Endothelial cell of umbilical vein (primary cell): ENCODE measurements around the gene SHPK. TPM values are rescaled to one million over a fixed set of nuclear protein-coding genes. Genes with fewer than 3 reads are reported as not detected.

ENCODE experiments used
- BruUV-seq: library from RNA; stranded (reverse); fragments of 400-500 nt; replicated peaks from 2 replicates; lab custom pipeline; 2021; lab: Mats Ljungman, UMichigan
- CTCF ChIA-PET: fragments of 300-600, 350-600 bp; sonication (Branson Sonifier 250); formaldehyde crosslinking; loops from one replicate; lab custom pipeline; 2021; ENCODE audit warnings: antibody characterized with exemption, inconsistent platforms; lab: Charles Lee
- POLR2A ChIA-PET: fragments of 300-600, 350-600 bp; sonication (Branson Sonifier 250); formaldehyde crosslinking; loops from one replicate; lab custom pipeline; 2021; ENCODE audit warnings: antibody characterized with exemption, inconsistent platforms; lab: Charles Lee
- DNase-seq: peaks from one replicate; pipeline ENCODE4 v3.0.0-alpha.2; 2011; ENCODE audit warnings: low read depth, low spot score
- FAIRE-seq: peaks from 2 replicates; lab custom pipeline; 2011; peaks lifted over from hg19 to GRCh38; lab: Jason Lieb, UNC
- H2AFZ ChIP-seq: 2 replicates; pipeline ENCODE4 v1.6.0; 2012; ENCODE audit warnings: low read depth, low read length, control low read depth, inconsistent platforms
- H3K27ac ChIP-seq: 2 replicates; pipeline ENCODE4 v1.5.1; 2011; ENCODE audit warnings: low read depth, mild to moderate bottlenecking, control low read depth, low read length, moderate library complexity; ENCODE audit not compliant: insufficient read depth
- H3K27me3 ChIP-seq, 2 experiments: 2 replicates each; pipeline versions ENCODE4 v1.6.0 to v1.6.1; 2011; ENCODE audit warnings: low read length in 2 of 2, mixed read lengths in 1 of 2; ENCODE audit not compliant: control insufficient read depth in 2 of 2, insufficient read depth in 2 of 2
- H3K36me3 ChIP-seq, 2 experiments: 2 replicates in 1 of 2; 3 replicates in 1 of 2; pipeline ENCODE4 v1.5.1; 2011; ENCODE audit warnings: low read length in 2 of 2, mild to moderate bottlenecking in 1 of 2, moderate library complexity in 1 of 2; ENCODE audit not compliant: control insufficient read depth in 2 of 2, insufficient read depth in 2 of 2; ENCODE audit errors: extremely low read depth in 1 of 2
- H3K4me1 ChIP-seq: 3 replicates; pipeline ENCODE4 v1.5.1; 2011; ENCODE audit warnings: mild to moderate bottlenecking, low read length; ENCODE audit not compliant: control insufficient read depth, insufficient read depth; ENCODE audit errors: extremely low read depth
- H3K4me2 ChIP-seq: 2 replicates; pipeline ENCODE4 v1.6.1; 2011; ENCODE audit warnings: low read length, control low read depth, mixed read lengths; ENCODE audit not compliant: insufficient read depth
- H3K4me3 ChIP-seq, 3 experiments: fragments of 200-600 bp in 1 of 3; sonication (generic), shearing (Covaris generic) in 1 of 3; replicated peaks in 1 of 3; 2 replicates each; pipeline ENCODE4 v1.5.1; 2011 to 2016; ENCODE audit warnings: control low read depth in 3 of 3, low read length in 3 of 3, mild to moderate bottlenecking in 2 of 3, inconsistent platforms in 1 of 3, low read depth in 1 of 3, moderate library complexity in 1 of 3; ENCODE audit not compliant: insufficient read depth in 1 of 3
- H3K79me2 ChIP-seq: 2 replicates; pipeline ENCODE4 v1.6.0; 2012; ENCODE audit warnings: low read length, inconsistent platforms; ENCODE audit not compliant: control insufficient read depth, insufficient read depth
- H3K9ac ChIP-seq: replicated peaks from 2 replicates; pipeline ENCODE3; 2011; ENCODE audit warnings: low read length, control low read depth; ENCODE audit not compliant: insufficient read depth; ENCODE audit errors: extremely low read depth
- H3K9me1 ChIP-seq: replicated peaks from 3 replicates; pipeline ENCODE4 v1.6.0; 2011; ENCODE audit warnings: mild to moderate bottlenecking, low read length; ENCODE audit not compliant: control insufficient read depth, insufficient read depth; ENCODE audit errors: extremely low read depth
- H3K9me3 ChIP-seq: replicated peaks from 2 replicates; pipeline ENCODE4 v1.5.1; 2012; ENCODE audit warnings: low read length, inconsistent platforms; ENCODE audit not compliant: control insufficient read depth, insufficient read depth
- H4K20me1 ChIP-seq: replicated peaks from 2 replicates; pipeline ENCODE3; 2011; ENCODE audit warnings: mild to moderate bottlenecking, low read length; ENCODE audit not compliant: control insufficient read depth, insufficient read depth; ENCODE audit errors: extremely low read depth
- FOS ChIP-seq: IDR thresholded peaks from 2 replicates; pipeline ENCODE4 v1.6.1; 2011; ENCODE audit warnings: mild to moderate bottlenecking, low read length, moderate library complexity, borderline replicate concordance; ENCODE audit not compliant: insufficient read depth
- JUN ChIP-seq: IDR thresholded peaks from 2 replicates; pipeline ENCODE4 v1.6.1; 2011; ENCODE audit warnings: borderline replicate concordance, low read depth; ENCODE audit not compliant: insufficient read length, insufficient read depth
- POLR2AphosphoS5 ChIP-seq: IDR thresholded peaks from 2 replicates; pipeline ENCODE4 v1.6.1; 2012; ENCODE audit warnings: low read depth, mild to moderate bottlenecking, control low read depth, low read length, moderate library complexity; ENCODE audit not compliant: insufficient read depth
- dilution Hi-C: fragments of 300-500 bp; cut with MboI; formaldehyde crosslinking; loops from one replicate; pipeline ENCODE4 v1.15.0; 2019; ENCODE audit warnings: low sequenced_read_pairs; ENCODE audit not compliant: extremely low pct_ligation_motif_present
- intact Hi-C: fragments of 100-400 bp; cut with micrococcal nuclease; formaldehyde crosslinking; loops from one replicate; pipeline ENCODE4 v1.10.0; 2022
- polyA plus RNA-seq, 4 experiments: library from polyadenylated mRNA; depleted of rRNA in 3 of 4; stranded (reverse) in 3 of 4; unstranded in 1 of 4; fragments of >200 nt; gene quantifications; 2 replicates each; pipeline versions ENCODE4 v1.2.1 to v1.2.3, GENCODE V29; 2011 to 2012; ENCODE audit warnings: missing spikeins in 1 of 4
- total RNA-seq: library from RNA; stranded (reverse); gene quantifications from 2 replicates; pipeline ENCODE4 v1.2.3, GENCODE V29; 2021
- TF ChIP-seq, protein P1 (sequence below): IDR thresholded peaks from 2 replicates; pipeline ENCODE4 v1.6.1; 2011; ENCODE audit not compliant: insufficient read depth, insufficient read length
- TF ChIP-seq, protein P2 (sequence below), 2 donors: IDR thresholded peaks; 1 replicate in 1 of 2; 2 replicates in 1 of 2; pipeline ENCODE4 v1.5.1; 2011; ENCODE audit warnings: low read length in 2 of 2, mild to moderate bottlenecking in 2 of 2, moderate library complexity in 2 of 2, control low read depth in 1 of 2, inconsistent platforms in 1 of 2, low read depth in 1 of 2; ENCODE audit not compliant: insufficient read depth in 1 of 2; ENCODE audit errors: extremely low read depth in 1 of 2

SHPK gene
- total and polyA plus RNA-seq, 2 donors (not counting 3 experiments of a cell fraction or from before 2014, with no cell fraction given), result 15.4 to 15.9 TPM

DNA sequence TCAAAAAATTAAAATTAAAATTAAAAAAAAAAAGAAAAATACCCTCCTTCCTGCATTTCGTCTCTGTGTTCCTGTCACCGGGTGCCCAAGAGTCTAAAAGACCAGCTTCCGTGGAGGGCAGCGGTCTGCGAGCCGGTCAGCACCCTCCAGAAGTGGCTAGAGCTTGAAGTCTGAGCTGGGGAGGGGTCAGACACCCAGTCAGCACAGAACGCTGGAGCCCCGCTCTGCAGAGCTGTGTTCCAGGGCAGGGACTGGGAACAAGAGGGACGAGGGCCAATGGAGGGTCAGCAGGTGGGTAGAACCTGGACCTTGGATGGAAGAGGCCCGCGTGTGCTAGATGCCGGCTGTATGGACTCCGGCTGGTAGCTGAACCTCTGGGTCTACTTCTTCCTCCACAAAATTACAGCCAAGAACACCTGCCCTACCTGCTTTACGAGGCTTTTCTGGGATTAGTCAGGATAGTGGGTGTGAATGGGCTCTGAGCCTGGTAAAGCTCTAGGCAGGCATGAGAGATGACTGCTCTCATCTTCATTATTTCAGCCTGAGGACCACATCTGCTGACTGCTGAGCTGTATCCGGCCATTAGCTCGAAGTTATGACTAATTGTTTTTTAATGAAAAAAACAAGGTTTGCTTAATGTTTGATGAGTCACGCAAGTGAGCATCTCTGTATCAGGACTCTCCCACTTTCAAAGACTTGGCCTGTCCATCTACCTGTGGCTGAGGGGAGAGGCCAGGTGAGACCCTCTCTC, 32.8 kb downstream of the SHPK start:
- Histone ChIP-seq H2AFZ (no peak overlapping the region), H3K9me3 (no peaks in the 10 kb centered on the region), H4K20me1 (no peaks in the 10 kb centered on the region), H3K36me3 (peaks cover 2 to 5% of the 10 kb centered on the region in 2 experiments), H3K4me1 (peaks cover 9% of the 10 kb centered on the region), H3K4me3 (no peak overlapping the region), H3K4me2 (no peak overlapping the region), H3K27me3 (no peaks in the 10 kb centered on the region), H3K9ac (no peak overlapping the region), H3K79me2 (no peaks in the 10 kb centered on the region), H3K27ac (peak overlapping the region; percentile 49), H3K9me1 (no peaks in the 10 kb centered on the region)
- dilution Hi-C loops, result no loop called here
- intact Hi-C loops, result loop anchor here (2.0 kb wide), 1 partner anchor 66 kb away; the partner anchor contains the start of genes EMC6 and TAX1BP3
- POLR2A ChIA-PET, result no interaction called here
- peak; percentile 95 for FAIRE-seq
- CTCF ChIA-PET, result interaction anchor here (0.9 to 2.5 kb wide), 11 partner anchors 8 to 554 kb away, joined by 3 to 15 read pairs (median 3); partner anchors contain the start of genes CTNS and SHPK
- BruUV-seq, result TSS peak; percentile 28
- TF ChIP-seq JUN (peak; percentile 81), FOS (peak; percentile 61)
- TF ChIP-seq, protein P1, sequence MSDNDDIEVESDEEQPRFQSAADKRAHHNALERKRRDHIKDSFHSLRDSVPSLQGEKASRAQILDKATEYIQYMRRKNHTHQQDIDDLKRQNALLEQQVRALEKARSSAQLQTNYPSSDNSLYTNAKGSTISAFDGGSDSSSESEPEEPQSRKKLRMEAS, result no peak
- DNase-seq, result peak; percentile 48

DNA sequence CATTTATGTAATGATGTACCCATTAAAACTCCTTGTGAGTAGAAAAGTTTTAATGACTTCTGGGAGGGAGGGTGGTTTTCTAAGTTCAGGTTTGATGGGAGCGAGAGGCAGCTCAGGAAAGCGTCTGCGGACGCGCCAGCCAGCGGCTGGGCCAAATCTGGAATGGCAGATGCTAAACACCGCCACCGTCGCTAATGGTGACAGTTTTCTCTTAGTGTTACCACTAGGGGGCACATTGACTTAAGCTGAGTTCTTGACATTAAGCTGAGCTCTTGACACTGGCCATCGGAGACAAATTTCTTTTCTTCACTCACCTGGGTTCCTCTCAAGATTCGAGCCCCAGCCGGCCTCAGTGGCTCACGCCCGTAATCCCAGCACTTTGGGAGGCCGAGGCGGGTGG, 33.6 kb downstream of the SHPK start:
- TF ChIP-seq, protein P2, sequence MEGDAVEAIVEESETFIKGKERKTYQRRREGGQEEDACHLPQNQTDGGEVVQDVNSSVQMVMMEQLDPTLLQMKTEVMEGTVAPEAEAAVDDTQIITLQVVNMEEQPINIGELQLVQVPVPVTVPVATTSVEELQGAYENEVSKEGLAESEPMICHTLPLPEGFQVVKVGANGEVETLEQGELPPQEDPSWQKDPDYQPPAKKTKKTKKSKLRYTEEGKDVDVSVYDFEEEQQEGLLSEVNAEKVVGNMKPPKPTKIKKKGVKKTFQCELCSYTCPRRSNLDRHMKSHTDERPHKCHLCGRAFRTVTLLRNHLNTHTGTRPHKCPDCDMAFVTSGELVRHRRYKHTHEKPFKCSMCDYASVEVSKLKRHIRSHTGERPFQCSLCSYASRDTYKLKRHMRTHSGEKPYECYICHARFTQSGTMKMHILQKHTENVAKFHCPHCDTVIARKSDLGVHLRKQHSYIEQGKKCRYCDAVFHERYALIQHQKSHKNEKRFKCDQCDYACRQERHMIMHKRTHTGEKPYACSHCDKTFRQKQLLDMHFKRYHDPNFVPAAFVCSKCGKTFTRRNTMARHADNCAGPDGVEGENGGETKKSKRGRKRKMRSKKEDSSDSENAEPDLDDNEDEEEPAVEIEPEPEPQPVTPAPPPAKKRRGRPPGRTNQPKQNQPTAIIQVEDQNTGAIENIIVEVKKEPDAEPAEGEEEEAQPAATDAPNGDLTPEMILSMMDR (IDR thresholded peaks at IDR 0.05; ENCODE audit: extremely low read depth in 1 of 2, insufficient read depth in 1 of 2, low read depth in 1 of 2, low read length in 2 of 2), result peak; percentile 24 to 33
- TF ChIP-seq, protein P1, result no peak
- no peak for TF ChIP-seq POLR2AphosphoS5
- FAIRE-seq (no peak), DNase-seq (no peak)
- H2AFZ ChIP-seq, result no peak overlapping the region
- POLR2A ChIA-PET, result no interaction called here
- no peak overlapping the region for H3K27ac ChIP-seq
- no peaks in the 10 kb centered on the region for H3K9me1 ChIP-seq
- CTCF ChIA-PET, result interaction anchor here (0.6 to 2.5 kb wide), 11 partner anchors 9 to 554 kb away, joined by 3 to 15 read pairs (median 3); partner anchors contain the start of genes CTNS and SHPK
- H3K27me3 ChIP-seq, result no peaks in the 10 kb centered on the region
- no peak overlapping the region for H3K9ac ChIP-seq
- no peak overlapping the region for H3K4me3 ChIP-seq
- H4K20me1 ChIP-seq, result no peaks in the 10 kb centered on the region
- H3K9me3 ChIP-seq, result no peaks in the 10 kb centered on the region
- intact Hi-C loops, result loop anchor here (2.0 kb wide), 1 partner anchor 66 kb away; the partner anchor contains the start of genes EMC6 and TAX1BP3
- no TSS peak for BruUV-seq
- no peak overlapping the region for H3K4me2 ChIP-seq
- H3K79me2 ChIP-seq, result no peaks in the 10 kb centered on the region
- H3K4me1 ChIP-seq, result peaks cover 9% of the 10 kb centered on the region
- H3K36me3 ChIP-seq, result peaks cover 0 to 5% of the 10 kb centered on the region in 2 experiments
- dilution Hi-C loops, result no loop called here
